Kidney (tissue), 14 donors: ENCODE measurements around the gene RFESD. TPM values are rescaled to one million over a fixed set of nuclear protein-coding genes. Genes with fewer than 3 reads are reported as not detected.

Experiments
- DNase-seq, 5 donors: peaks; one replicate each; pipeline ENCODE4 v3.0.0-alpha.2; 2013 to 2020
- FAIRE-seq: peaks from 2 replicates; lab custom pipeline; 2012; peaks lifted over from hg19 to GRCh38; lab: Jason Lieb, UNC
- H3K27ac ChIP-seq, 2 donors: one replicate each; pipeline ENCODE4 v1.7.0; 2013; ENCODE audit warnings: low read depth in 2 of 2, low read length in 2 of 2, inconsistent platforms in 1 of 2
- H3K27me3 ChIP-seq: one replicate; pipeline ENCODE4 v1.7.1; 2013; ENCODE audit warnings: low read length, inconsistent platforms; ENCODE audit not compliant: control insufficient read depth, insufficient read depth
- H3K36me3 ChIP-seq, 3 donors: one replicate each; pipeline versions ENCODE4 v1.7.0 to v1.7.1; 2013; ENCODE audit warnings: low read length in 3 of 3, control low read depth in 1 of 3, inconsistent platforms in 1 of 3; ENCODE audit not compliant: insufficient read depth in 3 of 3, control insufficient read depth in 2 of 3
- H3K4me1 ChIP-seq, 3 donors: one replicate each; pipeline versions ENCODE4 v1.7.0 to v1.7.1; 2013; ENCODE audit warnings: low read length in 3 of 3, inconsistent platforms in 1 of 3, low read depth in 1 of 3; ENCODE audit not compliant: control insufficient read depth in 2 of 3, insufficient read depth in 2 of 3
- H3K4me3 ChIP-seq, 3 donors: one replicate each; pipeline versions ENCODE4 v1.7.0 to v1.8.1; 2013; ENCODE audit warnings: low read length in 3 of 3, control low read depth in 1 of 3, inconsistent platforms in 1 of 3
- H3K9ac ChIP-seq, 3 donors: one replicate each; pipeline versions ENCODE4 v1.7.0 to v1.7.1; 2013; ENCODE audit warnings: low read length in 3 of 3, control low read depth in 1 of 3, inconsistent platforms in 1 of 3
- H3K9me3 ChIP-seq, 3 donors: one replicate each; pipeline versions ENCODE4 v1.7.0 to v1.7.1; 2013; ENCODE audit warnings: low read length in 3 of 3, control low read depth in 1 of 3, inconsistent platforms in 1 of 3; ENCODE audit not compliant: control insufficient read depth in 2 of 3, insufficient read depth in 1 of 3
- CTCF ChIP-seq: IDR thresholded peaks from 3 replicates; pipeline ENCODE4 v1.5.1; 2012; ENCODE audit warnings: mild to moderate bottlenecking, moderate library complexity, borderline replicate concordance; ENCODE audit not compliant: insufficient read depth; ENCODE audit errors: extremely low read depth
- intact Hi-C: fragments of 100-400 bp; cut with DNase I; formaldehyde crosslinking; loops from one replicate; pipeline ENCODE4 v1.11.1; 2022
- polyA plus RNA-seq: library from polyadenylated mRNA; stranded (reverse); fragments of 350-450 nt; fragmentation: Illumina TruSeq; extraction: RNeasy Lipid Tissue Mini Kit (QIAGEN cat#74804); gene quantifications from one replicate; pipeline ENCODE4 v1.2.3, GENCODE V29; 2014; ENCODE audit warnings: low read depth, low replicate concordance; ENCODE audit not compliant: insufficient read depth
- total RNA-seq: library from RNA; stranded (reverse); fragmentation: NEBNext Ultra II Directional; extraction: Animal tissue kit (Norgen Biotek cat#: 25700); gene quantifications from one replicate; pipeline ENCODE4 v1.2.1, GENCODE V29; 2021
- donor health status: control.
- donor health status: control.
- donor health status: control.
- donor health status: control.
- donor health status: control.
- donor health status: DM: yes; HTN: yes; CAD: no.
- donor health status: Normal renal cell carcinoma (clear cell type).

RFESD gene
- total and polyA plus RNA-seq, 2 donors from 2014 or later = 2.6 to 4.0 TPM

- H3K4me1 ChIP-seq = no peaks in the 10 kb centered on the region
- intact Hi-C loops = no loop called here
- H3K36me3 ChIP-seq = no peaks in the 10 kb centered on the region
- no peaks in the 10 kb centered on the region for H3K27me3 ChIP-seq
- FAIRE-seq = no peak
- no peak within 1 kb of the TSS for H3K4me3 ChIP-seq
- no peaks in the 10 kb centered on the region for H3K9me3 ChIP-seq
- no peak within 1 kb of the TSS for H3K9ac ChIP-seq
- H3K27ac ChIP-seq = no peak within 1 kb of the TSS
- DNase-seq = no peak
- no peak for TF ChIP-seq CTCF
These were observed 36.3 kb downstream of the RFESD start, which contains the start of gene SPATA9 for GRCh38 chr5:95682891-95683290. TSS of gene SPATA9 (minus strand) at chr5:95682991. CDS start at chr5:95682854, 137 bp downstream.

GRCh38 chr5:95684361-95684760 is 37.8 kb downstream of the RFESD start:
- intact Hi-C loops = no loop called here
- FAIRE-seq (no peak), DNase-seq (no peak)
- Histone ChIP-seq H3K27ac (no peak overlapping the region), H3K27me3 (no peaks in the 10 kb centered on the region), H3K36me3 (no peaks in the 10 kb centered on the region), H3K9ac (no peak overlapping the region), H3K4me1 (no peaks in the 10 kb centered on the region), H3K9me3 (no peaks in the 10 kb centered on the region), H3K4me3 (no peak overlapping the region)
- TF ChIP-seq CTCF = no peak

DNA sequence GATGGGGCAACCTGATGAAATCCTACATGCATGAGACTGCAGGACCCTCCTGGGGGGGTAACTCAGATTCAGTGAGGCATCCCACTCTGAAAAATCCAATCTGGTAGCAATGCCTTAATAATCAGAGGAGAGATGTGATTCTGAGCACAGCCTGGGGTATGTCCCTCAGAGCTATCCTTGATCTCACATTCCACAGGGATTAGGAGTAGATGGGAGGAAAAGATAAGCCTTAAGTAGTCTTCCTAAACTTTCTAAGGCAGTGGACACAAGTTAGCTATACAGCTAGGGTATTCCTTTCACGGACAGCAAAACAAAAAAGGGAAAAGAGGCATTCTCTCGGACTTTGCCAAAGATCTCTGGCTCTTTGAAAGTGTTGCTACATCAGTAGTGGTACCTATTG is 40.1 kb downstream of the RFESD start:
- intact Hi-C loops = no loop called here
- H3K4me1 ChIP-seq = no peaks in the 10 kb centered on the region
- DNase-seq = no peak
- no peak overlapping the region for H3K9ac ChIP-seq
- peaks cover 0 to 1% (median 0%) of the 10 kb centered on the region in 3 donors for H3K9me3 ChIP-seq
- H3K36me3 ChIP-seq = no peaks in the 10 kb centered on the region
- TF ChIP-seq CTCF = no peak
- H3K27me3 ChIP-seq = no peaks in the 10 kb centered on the region
- H3K27ac ChIP-seq = no peak overlapping the region
- H3K4me3 ChIP-seq = no peak overlapping the region
- no peak for FAIRE-seq

GRCh38 chr5:95689680-95690079 is 43.1 kb downstream of the RFESD start:
- Histone ChIP-seq H3K4me3 (no peak overlapping the region), H3K27me3 (no peaks in the 10 kb centered on the region), H3K36me3 (no peaks in the 10 kb centered on the region), H3K9ac (no peak overlapping the region), H3K9me3 (peaks cover 0 to 1% (median 0%) of the 10 kb centered on the region in 3 donors), H3K4me1 (no peaks in the 10 kb centered on the region), H3K27ac (no peak overlapping the region)
- TF ChIP-seq CTCF = no peak
- no peak for DNase-seq
- intact Hi-C loops = no loop called here
- FAIRE-seq = no peak
